ENCODE data around the gene DSCAML1.

Gene DSCAML1

DNA sequence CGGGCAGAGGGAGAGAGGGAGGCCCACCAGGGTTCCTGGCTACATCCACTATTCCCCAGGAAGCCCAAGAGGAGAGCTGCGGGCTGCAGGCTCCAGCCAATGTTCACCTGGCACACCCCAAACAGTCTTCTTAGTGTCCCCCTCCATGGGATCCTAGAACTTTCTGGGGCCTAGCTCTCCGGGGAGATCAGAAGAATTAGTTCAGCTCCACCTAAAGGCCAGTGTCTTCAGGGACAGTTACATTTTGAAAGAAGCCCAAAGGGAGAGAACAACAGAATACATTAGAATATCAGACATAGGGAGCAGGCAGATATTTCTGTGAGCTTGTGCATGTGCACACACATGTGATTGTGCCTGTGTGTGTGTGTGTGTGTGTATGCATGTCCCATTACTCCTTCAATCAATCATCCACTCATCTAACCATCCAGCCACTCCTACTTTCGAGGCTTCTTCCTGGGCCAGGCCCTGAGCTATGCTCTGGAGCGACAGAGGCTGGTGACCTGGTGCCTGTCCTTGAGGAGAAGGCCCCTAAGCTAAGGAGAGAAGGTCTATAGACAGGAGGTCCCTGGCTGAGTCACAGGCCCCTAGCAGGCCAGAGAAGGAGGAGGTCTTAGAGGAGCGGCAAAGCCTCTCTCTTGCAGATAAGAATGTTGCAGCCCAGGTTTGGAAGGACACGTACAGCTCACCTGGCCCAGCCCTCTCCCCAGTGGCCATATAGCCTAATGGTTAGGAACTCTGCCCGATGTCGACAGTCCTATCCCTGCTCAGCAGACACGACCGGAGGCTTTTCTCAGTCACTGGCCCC, 165.5 kb downstream of the DSCAML1 start:
- no peak for DNase-seq

DNA sequence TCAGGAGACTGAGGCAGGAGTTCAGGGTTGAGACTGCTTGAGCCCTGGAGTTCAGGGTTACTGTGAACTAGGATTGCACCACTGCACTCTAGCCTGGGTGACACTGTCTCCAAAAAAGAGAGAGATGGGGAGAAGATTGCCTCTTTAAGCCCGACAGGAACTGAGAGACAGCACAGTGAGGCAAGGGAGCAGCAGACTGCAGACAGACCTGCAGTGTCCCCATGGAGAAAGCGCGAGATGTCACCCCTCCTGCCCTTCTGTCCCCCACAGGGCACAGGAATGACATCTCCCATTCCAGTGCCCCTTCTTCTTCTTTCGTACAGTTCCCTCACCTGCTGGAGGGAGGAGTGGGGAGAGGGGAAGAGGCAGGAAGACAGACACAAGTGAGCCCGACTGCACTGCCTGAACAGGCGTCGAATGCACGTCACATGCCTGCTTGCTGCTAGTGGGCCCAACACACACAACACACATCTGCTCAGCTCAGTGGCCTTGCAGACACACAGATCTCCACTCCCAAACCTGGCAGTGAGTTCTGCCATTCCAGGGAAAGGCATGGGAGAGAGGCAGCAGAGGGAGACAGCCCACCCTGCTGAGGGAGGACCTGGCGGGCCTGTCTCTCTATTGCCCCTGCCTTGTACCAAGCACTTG, 167.0 kb downstream of the DSCAML1 start:
- no peak for DNase-seq

DNA sequence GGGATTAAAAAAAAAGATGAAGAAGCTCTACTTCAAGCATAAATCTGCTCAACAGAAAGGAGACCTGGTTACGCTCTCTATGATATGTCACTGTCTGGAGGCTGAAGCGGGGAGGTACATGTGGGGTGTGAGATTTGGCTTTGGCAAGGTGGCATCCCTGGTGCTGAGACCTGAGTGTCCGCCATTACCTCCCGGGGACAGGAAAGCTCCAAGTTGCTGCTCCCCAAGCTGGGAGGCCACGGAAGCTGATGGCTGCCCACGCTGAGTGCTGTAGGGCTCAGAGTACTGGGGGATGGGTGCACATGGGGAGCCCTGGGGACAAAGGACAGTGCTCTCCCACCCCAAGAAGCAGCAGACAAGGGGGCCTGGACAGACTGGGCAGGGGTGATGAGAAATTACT, 167.9 kb downstream of the DSCAML1 start:
- DNase-seq, result no peak

DNA sequence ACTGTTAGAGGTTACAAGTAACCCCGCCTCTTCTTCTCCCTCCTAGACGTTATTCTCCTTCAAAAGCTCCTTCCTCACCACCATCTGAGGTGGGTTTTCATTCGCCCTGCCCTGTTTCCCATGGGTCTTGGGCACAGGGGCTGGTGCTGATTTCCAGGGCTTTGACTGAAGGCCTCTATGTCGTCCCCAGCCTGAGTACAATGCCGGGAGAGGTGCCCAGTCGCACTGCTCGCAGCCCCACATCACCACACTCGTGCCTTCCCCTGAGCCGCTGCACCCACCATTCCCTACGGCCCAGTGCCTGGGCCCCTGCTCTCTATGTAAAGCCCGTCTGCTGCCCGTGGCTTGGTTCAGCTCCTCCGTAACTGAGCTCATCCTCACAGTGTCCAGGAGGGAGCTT, 169.8 kb downstream of the DSCAML1 start:
- peak; percentile 48 to 59 for DNase-seq

DNA sequence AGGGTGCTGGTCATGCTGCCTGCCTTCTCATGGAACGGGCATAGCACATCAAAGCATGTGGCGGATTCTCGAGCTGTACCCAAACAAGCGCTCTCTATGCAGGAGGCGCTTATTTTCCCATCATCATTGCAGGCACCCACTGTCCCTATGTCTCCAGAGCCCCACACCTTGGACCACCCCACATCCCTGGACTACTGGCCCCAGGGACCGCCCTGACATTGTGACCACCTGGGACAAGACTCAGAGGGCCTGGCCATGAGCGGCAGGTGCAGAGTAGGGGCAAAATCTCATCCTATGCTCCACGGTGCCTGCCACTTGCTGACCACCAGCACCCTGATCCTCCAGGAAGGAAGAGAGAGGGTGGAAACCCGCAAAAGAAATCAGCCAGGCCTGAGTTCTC, 170.4 kb downstream of the DSCAML1 start:
- no peak for DNase-seq

DNA sequence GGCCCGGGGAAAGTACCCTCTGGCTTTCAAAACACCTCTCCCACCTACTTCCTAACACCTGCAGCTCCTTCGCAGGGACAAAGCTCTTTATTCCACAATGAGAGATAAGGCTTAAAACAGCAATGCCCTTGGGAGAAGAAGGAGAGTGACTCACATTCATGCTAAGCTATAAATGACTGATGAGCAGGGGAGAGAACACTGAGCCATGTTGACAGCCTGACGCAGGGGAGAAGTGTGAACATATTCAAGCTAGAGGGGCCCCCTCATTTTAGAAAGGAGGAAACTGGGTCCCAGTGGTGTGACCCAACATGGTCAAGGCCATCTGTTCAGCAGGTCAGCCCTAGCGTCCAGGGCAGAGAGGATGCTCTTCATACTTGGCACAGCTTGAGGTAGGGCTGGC, 171.8 kb downstream of the DSCAML1 start:
- no peak for DNase-seq

DNA sequence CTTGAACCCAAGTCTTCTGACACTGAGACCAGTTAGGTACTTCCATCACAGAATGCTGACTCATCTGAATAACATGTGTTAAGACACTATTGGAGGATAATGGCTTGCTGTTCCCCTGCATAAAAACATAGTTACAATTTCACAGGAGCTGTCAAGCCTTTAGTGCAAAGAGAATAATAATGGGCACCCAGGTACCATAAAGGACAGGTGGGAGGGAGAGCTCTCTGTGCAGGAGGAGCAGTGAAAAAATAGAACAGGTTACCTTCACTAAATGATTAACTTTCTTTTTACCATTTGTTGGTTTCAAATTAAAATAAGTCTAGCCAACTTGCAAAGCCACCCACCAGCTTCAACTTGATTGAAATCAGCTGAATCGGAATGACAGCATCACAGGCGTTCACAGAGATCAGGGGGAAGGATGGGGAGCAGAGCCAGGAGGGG, 173.2 kb downstream of the DSCAML1 start:
- no peak for DNase-seq

DNA sequence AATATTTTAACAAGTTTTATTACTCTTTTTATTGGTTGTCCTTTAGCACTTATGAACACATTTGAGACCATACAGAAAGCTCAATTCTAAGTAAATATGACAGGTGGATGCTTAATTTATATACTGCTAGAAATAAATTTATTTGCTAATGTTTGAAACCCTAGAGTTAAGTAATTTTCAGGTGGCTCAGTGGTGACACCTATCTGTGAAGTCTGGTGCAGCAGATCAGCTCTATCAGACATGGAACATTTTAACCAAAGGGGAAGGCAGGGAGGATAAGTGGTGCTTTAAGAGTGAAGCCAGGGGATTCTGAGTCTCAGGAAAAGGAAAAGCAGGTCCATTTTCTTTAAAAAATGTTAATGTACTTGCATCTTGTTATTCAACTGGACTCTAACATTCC, 175.8 kb downstream of the DSCAML1 start:
- DNase-seq, result no peak

DNA sequence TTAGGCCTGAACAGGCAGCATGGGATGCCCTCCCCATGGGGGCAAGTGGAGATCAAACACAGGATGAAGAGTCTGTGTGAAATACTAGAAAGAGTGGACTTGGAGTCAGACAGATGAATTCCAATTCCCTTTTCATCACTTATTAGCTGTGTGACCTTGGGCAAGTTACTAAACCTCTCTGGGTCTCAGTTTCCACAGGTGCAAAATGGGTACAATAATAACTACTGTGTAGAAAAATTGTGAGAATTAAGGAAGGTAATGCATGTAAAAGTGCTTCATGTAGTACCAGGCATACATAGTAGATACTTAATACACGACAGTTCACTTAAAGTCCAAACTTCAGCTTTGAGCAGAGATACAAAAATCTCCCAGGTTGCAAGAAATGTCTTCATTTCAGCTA, 176.4 kb downstream of the DSCAML1 start:
- no peak for DNase-seq

DNA sequence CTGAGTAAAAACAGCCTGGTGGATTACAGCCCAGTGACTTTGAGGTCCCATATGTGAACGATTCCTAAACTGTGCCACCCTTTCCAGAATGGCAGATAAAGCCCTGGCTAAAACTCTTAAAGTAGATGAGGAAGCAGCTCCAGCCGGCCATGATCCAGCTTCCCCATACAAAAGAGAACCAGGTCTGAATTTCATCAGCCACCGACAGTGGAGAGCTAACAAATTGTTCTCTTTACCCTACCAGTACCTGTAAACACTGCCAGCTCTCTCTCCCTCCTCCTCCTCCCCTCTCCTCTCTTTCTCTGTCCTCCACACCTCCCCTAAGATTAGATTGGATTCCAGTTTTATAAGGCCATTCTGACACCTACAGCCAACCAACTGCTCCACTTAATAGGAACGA, 176.9 kb downstream of the DSCAML1 start:
- DNase-seq, result no peak

DNA sequence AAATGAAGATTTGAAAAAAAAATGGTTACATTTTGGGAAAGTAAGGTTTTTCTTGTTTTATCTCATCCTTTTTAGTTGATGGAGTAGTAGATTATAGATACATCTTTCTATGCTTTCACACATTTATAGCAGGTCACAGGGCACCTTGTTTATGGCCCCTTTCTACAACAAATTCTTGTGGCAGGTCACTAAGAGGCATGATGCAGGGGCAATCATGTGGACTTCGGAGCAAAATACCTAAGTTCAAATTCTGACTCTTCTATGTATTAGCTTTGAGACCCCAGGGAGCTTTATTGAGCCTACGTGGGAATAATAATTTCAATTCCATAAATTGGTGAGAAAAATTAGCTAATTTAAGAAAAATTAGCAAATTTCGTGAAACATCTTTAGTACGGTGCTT, 177.4 kb downstream of the DSCAML1 start:
- DNase-seq, result no peak

DNA sequence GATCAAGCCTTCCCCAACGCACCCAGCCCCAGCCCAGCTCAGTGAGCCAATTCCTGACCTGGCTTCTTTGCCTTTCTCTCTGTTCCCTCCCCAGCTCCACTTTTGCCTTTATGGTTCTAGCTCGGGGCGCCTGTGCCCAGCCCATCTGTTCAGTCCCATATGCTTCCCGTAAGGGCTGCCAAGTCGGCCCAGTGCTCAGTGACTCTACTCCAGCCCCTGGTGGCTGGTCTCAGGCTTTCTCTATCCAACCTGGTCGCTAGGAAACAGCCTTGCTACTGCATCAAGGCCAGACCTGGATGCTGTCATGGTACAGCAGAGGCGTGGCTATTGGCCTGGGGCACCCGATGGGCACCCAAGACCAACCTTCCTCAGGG, 178.0 kb downstream of the DSCAML1 start:
- DNase-seq, result no peak

DNA sequence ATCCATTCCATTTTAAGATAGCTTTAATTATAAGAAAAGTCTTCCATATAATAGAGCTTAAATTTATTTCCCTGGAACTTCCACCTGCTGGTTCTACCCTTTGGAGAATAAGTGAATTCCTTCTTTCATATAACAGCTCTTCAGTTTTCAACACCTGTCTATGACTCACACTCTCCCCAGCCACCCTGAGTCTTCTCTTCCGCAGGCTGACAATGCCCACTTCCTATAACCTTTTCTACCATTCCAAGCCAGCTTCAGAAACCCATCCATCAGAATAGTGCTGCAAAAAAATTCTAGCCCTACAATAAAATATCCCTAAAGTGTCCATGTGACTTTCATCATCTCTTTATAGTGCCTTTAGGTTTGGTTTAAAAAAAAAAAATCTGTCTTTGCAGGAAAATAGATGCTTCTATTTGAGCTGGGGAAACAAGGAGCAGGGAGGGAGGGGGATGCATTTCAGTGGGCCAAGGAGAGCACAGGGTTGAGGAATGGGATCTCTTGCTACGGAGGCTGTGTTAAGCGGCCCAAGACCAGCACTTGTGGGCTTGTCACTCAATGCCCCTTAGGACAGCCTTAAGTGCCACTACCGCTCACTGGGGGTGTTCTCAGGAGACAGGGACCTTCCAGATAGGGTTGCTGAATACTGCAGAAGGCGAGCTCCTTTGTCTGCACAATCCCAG, 178.6 kb downstream of the DSCAML1 start:
- no peak for DNase-seq

DNA sequence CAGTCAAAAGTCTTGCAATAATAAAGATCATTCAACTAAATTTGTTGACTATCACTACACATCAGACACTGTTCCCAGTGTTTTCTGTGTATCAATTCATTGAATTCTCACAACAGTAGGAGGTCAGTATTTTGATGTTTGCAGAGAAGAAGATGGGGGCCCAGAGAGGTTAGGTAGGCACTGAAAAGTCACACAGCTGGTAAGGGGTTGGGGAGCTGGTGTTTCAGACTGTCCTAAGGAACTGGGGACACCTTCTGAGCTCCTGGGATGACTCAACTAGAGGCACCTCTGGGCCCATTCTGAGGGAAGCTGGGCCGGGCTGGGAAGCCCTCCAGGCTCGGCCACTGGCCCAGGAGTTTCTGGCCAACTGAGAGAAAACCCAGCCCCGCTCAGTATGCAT, 180.0 kb downstream of the DSCAML1 start:
- no peak for DNase-seq

DNA sequence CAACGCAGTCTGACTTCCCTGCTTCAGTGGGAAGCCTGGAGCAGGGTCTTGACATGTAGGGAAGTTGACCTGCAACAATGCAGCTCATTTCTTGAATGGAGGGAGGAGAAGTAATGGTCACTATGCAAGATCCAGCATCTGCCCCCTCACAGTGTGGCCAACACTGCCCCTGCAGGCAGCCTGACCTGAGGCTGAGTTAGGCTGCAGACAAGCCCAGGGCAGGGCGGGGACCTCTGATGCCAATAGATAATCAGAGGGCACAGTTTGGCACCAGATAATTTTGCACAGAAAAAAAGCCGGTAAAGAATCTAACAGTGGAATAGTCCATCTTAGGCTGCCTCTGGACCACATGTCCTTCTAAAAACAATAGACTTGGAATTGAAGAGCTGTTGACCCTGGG, 182.3 kb downstream of the DSCAML1 start:
- no peak for DNase-seq

DNA sequence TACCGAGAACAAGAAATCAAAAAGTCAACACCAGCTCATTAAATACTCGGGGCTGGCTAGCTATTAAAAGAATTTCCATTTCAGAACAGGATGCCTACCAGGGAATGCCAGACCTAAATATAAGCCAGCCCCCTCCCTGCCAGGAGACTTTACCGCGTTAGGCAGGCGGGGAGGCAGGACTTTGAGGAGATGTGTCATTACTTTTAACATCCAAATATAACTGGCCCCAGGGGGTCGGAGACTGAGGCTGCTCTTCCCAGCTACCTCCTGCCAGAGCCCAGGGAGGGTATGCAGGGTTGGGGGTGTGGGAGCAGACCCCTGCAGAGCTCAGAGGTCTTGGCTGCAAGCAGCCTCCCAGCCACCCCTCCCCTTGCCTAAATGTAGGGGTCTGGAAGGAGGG, 183.5 kb downstream of the DSCAML1 start:
- no peak for DNase-seq

DNA sequence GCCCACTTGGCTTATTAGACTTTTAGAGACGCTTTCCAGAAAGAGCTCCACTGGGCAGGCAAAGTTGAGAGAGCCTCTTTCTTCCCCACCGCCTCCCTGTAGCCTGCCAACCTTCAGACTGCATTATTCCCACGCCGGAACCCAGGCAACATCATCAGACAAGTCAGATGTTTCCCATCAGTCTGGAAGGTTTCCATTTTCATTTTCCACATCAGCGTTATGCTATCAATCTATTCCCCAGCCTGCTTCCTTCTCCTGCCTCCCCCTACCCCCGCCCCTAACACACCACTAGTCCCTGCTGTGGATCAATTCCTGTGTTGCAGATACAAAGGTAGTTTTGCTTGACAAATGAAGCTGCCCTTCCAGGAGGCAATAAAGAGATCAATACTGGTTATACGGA, 184.8 kb downstream of the DSCAML1 start:
- DNase-seq, result no peak

DNA sequence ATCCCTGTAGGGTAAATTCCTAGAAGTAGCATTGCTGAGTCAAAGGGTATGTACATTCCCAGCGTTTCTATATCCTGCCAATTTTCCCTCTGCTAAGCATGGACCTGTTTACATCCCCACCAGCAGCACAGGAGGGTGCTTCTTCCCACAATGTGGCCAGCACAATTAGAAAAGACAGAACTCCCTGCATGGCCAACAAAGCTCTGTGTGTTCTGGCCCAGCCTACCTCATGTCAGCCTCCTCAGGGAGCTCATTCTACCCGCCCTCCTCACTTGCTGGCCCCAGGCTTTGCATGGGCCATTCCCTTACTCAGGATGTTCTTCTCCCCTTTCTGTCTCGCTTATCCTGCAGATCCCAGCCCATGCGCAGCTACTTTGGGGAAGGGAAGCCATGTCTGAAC, 186.1 kb downstream of the DSCAML1 start:
- no peak for DNase-seq

DNA sequence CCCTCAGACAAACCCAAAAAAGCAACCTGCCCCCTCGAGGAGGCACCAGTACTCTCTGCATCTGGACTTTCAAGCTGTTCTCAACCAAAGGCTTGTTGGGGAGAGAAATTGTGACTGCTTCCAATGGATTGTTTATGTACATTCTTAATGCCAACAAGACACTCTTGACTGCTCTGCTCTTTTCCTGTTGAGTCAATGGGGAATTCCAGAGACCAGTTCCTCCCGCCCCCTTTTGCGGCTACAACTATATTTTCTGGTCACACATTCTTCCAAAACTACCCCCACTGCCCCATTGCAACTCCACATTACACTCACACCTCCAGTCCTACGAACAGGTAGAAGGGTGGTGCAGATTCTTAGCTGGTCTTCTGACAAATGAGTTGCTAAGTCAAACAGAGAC, 187.0 kb downstream of the DSCAML1 start:
- no peak for DNase-seq

DNA sequence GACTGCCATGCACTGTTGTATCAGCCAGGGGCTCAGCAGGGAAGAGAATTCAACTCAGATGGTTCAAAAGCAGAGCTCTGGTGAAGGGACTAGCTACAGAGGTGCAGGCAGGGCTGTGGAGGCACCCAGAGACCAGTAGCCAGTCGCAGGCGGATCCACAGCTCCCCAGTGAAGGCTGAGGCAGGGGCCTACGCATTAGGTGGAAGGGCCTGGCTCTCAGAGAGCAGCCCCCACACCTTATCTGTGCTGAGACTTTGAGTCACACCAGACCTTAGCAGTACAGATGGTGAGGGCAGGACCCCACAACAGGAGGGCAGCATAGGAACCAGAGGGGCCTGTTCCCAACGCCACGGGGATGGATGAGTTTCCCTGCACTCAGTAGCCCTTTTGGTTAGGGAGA, 189.6 kb downstream of the DSCAML1 start:
- DNase-seq, result no peak

DNA sequence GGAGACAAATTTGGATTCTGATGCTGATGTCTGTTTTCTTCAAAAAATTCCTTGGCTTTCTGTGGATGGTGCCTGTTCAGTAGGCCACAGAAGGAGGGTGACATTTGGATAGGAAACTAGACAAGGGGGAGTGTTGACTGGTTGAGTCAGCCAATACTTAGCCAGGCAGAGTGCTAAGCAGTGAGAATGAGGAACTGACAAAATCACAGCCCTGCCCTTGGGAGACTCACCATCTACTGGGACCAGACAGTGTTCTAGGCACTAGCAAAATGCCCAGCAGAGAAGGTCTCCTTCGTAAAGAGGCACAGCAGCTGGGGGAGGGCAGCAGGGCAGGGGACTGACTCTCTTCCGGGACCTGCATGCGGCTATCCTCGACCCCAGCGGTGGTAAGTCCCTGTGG, 190.2 kb downstream of the DSCAML1 start:
- no peak for DNase-seq

DNA sequence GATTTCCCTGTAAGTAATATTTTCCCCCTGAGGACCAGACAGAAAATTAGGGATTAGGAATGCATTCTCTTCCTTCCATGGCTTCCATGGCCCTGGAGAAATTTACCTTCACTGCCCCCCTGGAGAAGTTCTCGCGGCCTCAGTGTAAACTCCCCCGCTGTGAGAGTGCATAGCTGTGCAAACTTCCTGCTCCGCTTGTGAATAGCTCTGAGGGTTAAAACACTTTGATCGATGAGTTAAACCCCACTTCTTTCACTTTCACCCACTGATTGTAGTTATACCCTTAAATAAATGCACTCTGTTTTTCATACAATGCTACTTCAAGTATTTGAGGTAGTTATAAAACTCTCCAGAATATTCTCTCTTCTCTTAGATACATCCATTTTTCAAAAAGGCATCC, 190.8 kb downstream of the DSCAML1 start:
- DNase-seq, result no peak

DNA sequence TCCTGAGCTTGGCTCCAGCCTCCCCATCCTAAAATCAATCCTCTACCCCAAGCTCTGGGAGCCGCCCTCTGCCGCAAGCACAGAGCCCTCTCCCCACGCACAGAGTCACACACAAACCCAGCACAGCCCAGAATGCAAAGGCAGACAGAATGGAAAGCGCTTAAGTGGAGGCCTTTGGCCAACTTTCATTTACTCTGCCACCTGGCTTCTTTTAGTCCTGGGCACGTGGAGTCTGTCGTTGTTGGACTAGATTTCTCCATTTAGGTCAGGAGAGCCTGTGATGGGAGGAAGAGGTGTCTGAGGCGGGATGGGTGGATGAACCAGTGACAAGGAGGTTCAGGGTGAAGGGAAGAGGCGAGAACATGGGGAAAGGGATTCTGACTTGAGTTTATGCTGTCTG, 191.7 kb downstream of the DSCAML1 start:
- no peak for DNase-seq

DNA sequence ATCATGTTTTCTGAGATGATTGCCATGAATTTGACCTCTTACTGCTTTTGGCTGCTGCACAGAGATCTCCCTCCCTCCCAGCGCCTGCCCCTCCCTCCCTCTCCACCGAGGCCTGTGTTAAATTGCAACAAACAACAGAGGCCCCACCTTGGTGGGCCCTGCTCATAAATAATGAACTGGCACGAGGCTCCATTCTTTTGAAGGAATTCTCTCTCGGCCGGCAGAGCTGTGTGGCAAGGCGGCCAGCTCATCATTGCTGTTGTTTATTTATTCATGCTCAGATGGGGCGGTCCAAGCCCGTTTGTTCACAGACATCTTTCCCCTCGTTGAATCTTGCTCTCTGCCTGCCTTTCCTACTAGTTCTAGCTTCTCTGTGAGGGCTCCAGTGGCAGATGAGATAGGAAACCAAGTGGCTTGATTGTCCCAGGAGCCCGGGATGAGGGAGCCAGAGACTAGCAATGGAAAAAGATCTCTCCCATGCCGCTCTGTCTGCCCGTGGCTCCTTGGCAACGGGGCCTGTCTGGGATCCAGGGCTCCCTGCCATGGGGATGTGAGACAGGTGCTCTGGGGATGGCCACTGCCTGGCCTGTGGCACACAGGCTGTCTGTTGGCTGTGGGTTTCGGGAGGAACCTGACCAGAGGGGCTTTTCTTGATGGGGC, 192.6 kb downstream of the DSCAML1 start:
- peak; percentile 59 to 61 for DNase-seq
